LNCaP clone FGC (cell line): ENCODE results near the gene FAM111A.

Experiments used
- DNase-seq: peaks from one replicate; pipeline ENCODE4 v3.0.0-alpha.2; 2011; ENCODE audit warnings: low read depth
- H3K4me3 ChIP-seq: 2 replicates; pipeline ENCODE4 v1.5.1; 2011; ENCODE audit warnings: mild to moderate bottlenecking, low read depth, low read length, control low read depth
- CTCF ChIP-seq: IDR thresholded peaks from 2 replicates; pipeline ENCODE4 v1.5.1; 2012; ENCODE audit warnings: mild to moderate bottlenecking; ENCODE audit not compliant: control insufficient read depth, insufficient read depth; ENCODE audit errors: extremely low read depth

The FAM111A gene

GRCh38 chr11:59158206-59159068, 15.8 kb downstream of the FAM111A start:
- TF ChIP-seq CTCF: peak; percentile 85
- DNase-seq: peak; percentile 73
- no peak overlapping the region for H3K4me3 ChIP-seq

- TF ChIP-seq CTCF: no peak
- DNase-seq: no peak
- H3K4me3 ChIP-seq: no peak overlapping the region
Observed at GRCh38 chr11:59164028-59164427, 21.4 kb downstream of the FAM111A start.

- H3K4me3 ChIP-seq: peak within 1 kb of the TSS; percentile 59
- peak; percentile 99 for TF ChIP-seq CTCF
- peak; percentile 71 for DNase-seq
Observed at GRCh38 chr11:59171508-59172322, 29.1 kb downstream of the FAM111A start, which contains the start of gene DTX4. Gene DTX4 (plus strand): TSS chr11:59172132. CDS start chr11:59172596, 464 bp downstream.

- H3K4me3 ChIP-seq: peak overlapping the region; percentile 59
- no peak for DNase-seq
- TF ChIP-seq CTCF: no peak
Observed at GRCh38 chr11:59172345-59173079, 29.9 kb downstream of the FAM111A start.

- no peak for TF ChIP-seq CTCF
- no peak overlapping the region for H3K4me3 ChIP-seq
- DNase-seq: no peak
Observed at GRCh38 chr11:59173080-59173963, 30.7 kb downstream of the FAM111A start.
